H1 (cell line): ENCODE measurements around the gene IFNL2. TPM values are rescaled to one million over a fixed set of nuclear protein-coding genes. Genes with fewer than 3 reads are reported as not detected.

ENCODE experiments used
- CTCF ChIA-PET: fragments of 300-600 bp; sonication (Branson Sonifier 250); formaldehyde crosslinking; loops from one replicate; lab custom pipeline; 2021; ENCODE audit not compliant: partially characterized antibody; lab: Charles Lee
- POLR2A ChIA-PET: fragments of 300-600 bp; sonication (Branson Sonifier 250); formaldehyde crosslinking; loops from one replicate; lab custom pipeline; 2021; ENCODE audit warnings: inconsistent platforms; ENCODE audit not compliant: partially characterized antibody; lab: Charles Lee
- DNase-seq, 2 experiments: peaks; one replicate each; pipeline versions ENCODE4 v3.0.0 to v3.0.0-alpha.2; 2010 to 2022; ENCODE audit warnings: low spot score in 2 of 2, low read depth in 1 of 2, mixed read lengths in 1 of 2
- FAIRE-seq: peaks from 2 replicates; lab custom pipeline; 2011; peaks lifted over from hg19 to GRCh38; lab: Jason Lieb, UNC
- H2AFZ ChIP-seq: 2 replicates; pipeline ENCODE4 v1.8.1; 2012; ENCODE audit warnings: low read length, inconsistent platforms
- H2AK5ac ChIP-seq: 2 replicates; pipeline ENCODE4 v1.6.1; 2013; ENCODE audit warnings: low read depth, low read length
- H2BK120ac ChIP-seq: replicated peaks from 2 replicates; pipeline ENCODE3; 2013; ENCODE audit warnings: low read depth, low read length, inconsistent platforms
- H2BK12ac ChIP-seq: 2 replicates; pipeline ENCODE4 v1.6.1; 2013; ENCODE audit warnings: low read depth, low read length
- H2BK15ac ChIP-seq: 2 replicates; pipeline ENCODE4 v1.6.1; 2013; ENCODE audit warnings: low read length
- H2BK20ac ChIP-seq: 2 replicates; pipeline ENCODE4 v1.6.1; 2013; ENCODE audit warnings: low read length
- H2BK5ac ChIP-seq: 2 replicates; pipeline ENCODE4 v1.6.1; 2013; ENCODE audit warnings: low read depth, low read length
- H3K14ac ChIP-seq: 2 replicates; pipeline ENCODE4 v1.6.1; 2013; ENCODE audit warnings: inconsistent platforms; ENCODE audit not compliant: insufficient read length
- H3K18ac ChIP-seq: 2 replicates; pipeline ENCODE4 v1.6.1; 2013; ENCODE audit warnings: low read length; ENCODE audit errors: extremely low read depth
- H3K23ac ChIP-seq: 2 replicates; pipeline ENCODE4 v1.6.1; 2013; ENCODE audit warnings: inconsistent platforms; ENCODE audit not compliant: insufficient read length
- H3K23me2 ChIP-seq: 2 replicates; pipeline ENCODE4 v1.6.1; 2013; ENCODE audit warnings: low read depth, low read length
- H3K27ac ChIP-seq: 2 replicates; pipeline ENCODE4 v1.6.1; 2011; ENCODE audit warnings: low read depth, low read length, inconsistent platforms
- H3K27me3 ChIP-seq, 4 experiments: replicated peaks in 1 of 4; 1 replicate in 1 of 4; 2 replicates in 3 of 4; pipeline versions ENCODE4 v1.6.1 to v1.8.1; 2011 to 2013; ENCODE audit warnings: low read length in 3 of 4, mild to moderate bottlenecking in 3 of 4, inconsistent platforms in 2 of 4, mixed read lengths in 2 of 4, moderate library complexity in 1 of 4; ENCODE audit not compliant: control insufficient read depth in 3 of 4, insufficient read depth in 3 of 4; ENCODE audit errors: extremely low read depth in 1 of 4
- H3K36me3 ChIP-seq, 4 experiments: 2 replicates each; pipeline versions ENCODE4 v1.6.1 to v1.8.1; 2011 to 2013; ENCODE audit warnings: mild to moderate bottlenecking in 4 of 4, low read length in 3 of 4, moderate library complexity in 2 of 4, control low read depth in 1 of 4, inconsistent platforms in 1 of 4; ENCODE audit not compliant: insufficient read depth in 4 of 4, control insufficient read depth in 2 of 4
- H3K4ac ChIP-seq: replicated peaks from 2 replicates; pipeline ENCODE3; 2013; ENCODE audit warnings: low read length, low read depth, mixed read lengths, inconsistent platforms; ENCODE audit not compliant: insufficient read length
- H3K4me1 ChIP-seq, 4 experiments: replicated peaks in 1 of 4; 1 replicate in 1 of 4; 2 replicates in 3 of 4; pipeline versions ENCODE4 v1.6.1 to v1.8.1; 2011 to 2013; ENCODE audit warnings: low read length in 3 of 4, inconsistent platforms in 2 of 4, mixed read lengths in 1 of 4; ENCODE audit not compliant: insufficient read depth in 4 of 4, control insufficient read depth in 3 of 4
- H3K4me2 ChIP-seq, 2 experiments: 2 replicates each; pipeline versions ENCODE4 v1.6.1 to v1.8.1; 2011 to 2013; ENCODE audit warnings: low read depth in 2 of 2, low read length in 2 of 2, control low read depth in 1 of 2, inconsistent platforms in 1 of 2, mild to moderate bottlenecking in 1 of 2; ENCODE audit not compliant: insufficient read depth in 1 of 2
- H3K4me3 ChIP-seq, 4 experiments: fragments of 200-600, 300-600 bp in 1 of 4; sonication (generic), shearing (Covaris generic), sonication (Bioruptor Twin) in 1 of 4; 2 replicates each; pipeline versions ENCODE4 v1.5.1 to v1.8.1; 2011 to 2016; ENCODE audit warnings: low read length in 4 of 4, low read depth in 3 of 4, control low read depth in 2 of 4, inconsistent platforms in 2 of 4, mild to moderate bottlenecking in 2 of 4, mixed read lengths in 1 of 4, moderate library complexity in 1 of 4; ENCODE audit not compliant: insufficient read depth in 2 of 4; ENCODE audit errors: extremely low read depth in 1 of 4
- H3K56ac ChIP-seq: replicated peaks from 2 replicates; pipeline ENCODE3; 2013; ENCODE audit warnings: low read depth, mild to moderate bottlenecking, mixed read lengths, low read length, inconsistent platforms; ENCODE audit not compliant: insufficient read length
- H3K79me1 ChIP-seq: 2 replicates; pipeline ENCODE4 v1.6.1; 2013; ENCODE audit warnings: low read depth, low read length, control low read depth
- H3K79me2 ChIP-seq, 2 experiments: 2 replicates each; pipeline versions ENCODE4 v1.6.1 to v1.8.1; 2012 to 2013; ENCODE audit warnings: low read length in 2 of 2, mild to moderate bottlenecking in 2 of 2, inconsistent platforms in 1 of 2; ENCODE audit not compliant: insufficient read depth in 2 of 2, control insufficient read depth in 1 of 2
- H3K9ac ChIP-seq, 4 experiments: replicated peaks in 1 of 4; 1 replicate in 1 of 4; 2 replicates in 3 of 4; pipeline versions ENCODE4 v1.6.1 to v1.8.1; 2011 to 2013; ENCODE audit warnings: low read depth in 3 of 4, low read length in 3 of 4, control low read depth in 2 of 4, mild to moderate bottlenecking in 2 of 4, moderate library complexity in 2 of 4, inconsistent platforms in 1 of 4; ENCODE audit errors: extremely low read depth in 1 of 4
- H3K9me3 ChIP-seq, 2 experiments: 2 replicates each; pipeline versions ENCODE4 v1.6.1 to v1.8.1; 2012 to 2013; ENCODE audit warnings: mild to moderate bottlenecking in 2 of 2, moderate library complexity in 2 of 2, control low read depth in 1 of 2, inconsistent platforms in 1 of 2, low read depth in 1 of 2, low read length in 1 of 2, mixed read lengths in 1 of 2; ENCODE audit not compliant: insufficient read depth in 2 of 2
- H4K20me1 ChIP-seq, 2 experiments: replicated peaks in 1 of 2; 2 replicates each; pipeline versions ENCODE3 to v1.8.1; 2011 to 2013; ENCODE audit warnings: inconsistent platforms in 2 of 2, low read length in 2 of 2, mild to moderate bottlenecking in 1 of 2; ENCODE audit not compliant: insufficient read depth in 2 of 2, control insufficient read depth in 1 of 2
- H4K5ac ChIP-seq: 2 replicates; pipeline ENCODE4 v1.6.1; 2013; ENCODE audit warnings: low read length, low read depth, mixed read lengths, inconsistent platforms; ENCODE audit not compliant: insufficient read length
- H4K8ac ChIP-seq: 2 replicates; pipeline ENCODE4 v1.8.0; 2013; ENCODE audit warnings: mild to moderate bottlenecking, moderate library complexity, low read length, inconsistent platforms; ENCODE audit not compliant: insufficient read depth; ENCODE audit errors: extremely low read depth
- H4K91ac ChIP-seq: replicated peaks from 2 replicates; pipeline ENCODE3; 2013; ENCODE audit warnings: low read length, mixed read lengths, inconsistent platforms; ENCODE audit not compliant: insufficient read length
- KDM1A ChIP-seq: fragments of 200-600, 300-600 bp; sonication (generic); IDR thresholded peaks from 2 replicates; pipeline ENCODE4 v1.7.1; 2016; ENCODE audit warnings: mild to moderate bottlenecking, low read length, borderline replicate concordance
- TAF7 ChIP-seq: optimal IDR thresholded peaks from 2 replicates; pipeline ENCODE3; 2011; ENCODE audit warnings: low read depth, mild to moderate bottlenecking, inconsistent platforms, low read length, moderate library complexity, borderline replicate concordance
- WGBS, 2 experiments: shearing (Covaris generic) in 1 of 2; methylation state at CpG; one replicate each; pipeline versions ENCODE4 v1.1.6 to v1.1.7; 2013 to 2015; ENCODE audit warnings: low lambda C conversion rate in 2 of 2, mixed read lengths in 2 of 2, inconsistent platforms in 1 of 2, low coverage in 1 of 2, missing lambda C conversion rate in 1 of 2; ENCODE audit not compliant: insufficient replicate concordance in 2 of 2, insufficient coverage in 1 of 2, insufficient read length in 1 of 2; ENCODE audit errors: extremely low coverage in 1 of 2, missing lambda C conversion rate in 1 of 2; 5-methylcytosine and 5-hydroxymethylcytosine counted together
- polyA plus RNA-seq, 7 experiments: library from polyadenylated mRNA; depleted of rRNA in 3 of 7; stranded (reverse) in 5 of 7; unstranded in 2 of 7; fragments of >200 nt in 5 of 7; fragments of 200-250 nt in 2 of 7; gene quantifications; 1 replicate in 5 of 7; 2 replicates in 1 of 7; 4 replicates in 1 of 7; pipeline versions ENCODE4 v1.2.1 to v1.2.3, GENCODE V29; 2011 to 2013; ENCODE audit warnings: missing spikeins in 2 of 7, mixed read lengths in 2 of 7
- total RNA-seq: library from RNA; stranded (reverse); fragmentation: NEBNext Ultra II Directional; extraction: Animal tissue kit (Norgen Biotek cat#: 25700); gene quantifications from 2 replicates; pipeline ENCODE4 v1.2.1, GENCODE V29; 2021

Gene IFNL2
- total and polyA plus RNA-seq, 2 of the 8 experiments (the other 6 are each of a cell fraction or from before 2014, with no cell fraction given): not detected

DNA sequence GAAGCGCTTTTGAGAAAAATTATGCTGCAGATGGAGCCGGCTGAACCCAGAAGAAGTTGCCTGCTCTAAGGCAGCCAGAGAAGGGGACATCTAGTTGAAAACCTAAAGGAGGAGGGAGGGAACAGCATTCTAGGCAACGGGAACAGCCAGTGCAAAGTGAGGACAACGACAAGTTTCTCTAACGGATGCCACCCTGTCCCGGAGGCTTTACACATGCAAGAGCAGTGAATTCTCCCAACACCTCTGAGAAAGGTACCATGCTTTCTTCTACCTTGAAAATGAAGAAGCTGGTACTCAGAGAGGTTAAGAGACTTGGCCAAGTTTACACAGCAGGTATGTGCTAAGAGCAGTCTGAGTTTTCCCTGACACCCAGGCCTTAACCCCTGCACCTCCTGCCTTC lies 29.3 kb upstream of the IFNL2 start:
- POLR2A ChIA-PET: no interaction called here

More for the DNA sequence above, 29.3 kb upstream of the IFNL2 start:
- Histone ChIP-seq H3K18ac (no peak overlapping the region), H3K23ac (no peak overlapping the region)
- TF ChIP-seq TAF7: no peak
- peak; percentile 41; the same call in 1 of the 2 replicates for TF ChIP-seq KDM1A
- TF ChIP-seq, all 59 proteins: peak for 1
- no peak overlapping the region for H3K14ac ChIP-seq
- no peaks in the 10 kb centered on the region for H3K36me3 ChIP-seq
- peaks cover 0 to 4% (median 1%) of the 10 kb centered on the region in 4 experiments; a peak in 2 of 7 replicates for H3K27me3 ChIP-seq
- no peak overlapping the region for H4K5ac ChIP-seq
- H2BK12ac ChIP-seq: no peak overlapping the region
- no peak overlapping the region for H2BK20ac ChIP-seq
- no peak overlapping the region for H2AK5ac ChIP-seq
- FAIRE-seq: no peak
- no peak overlapping the region for H4K8ac ChIP-seq
- H3K4ac ChIP-seq: no peak overlapping the region
- H3K4me3 ChIP-seq: no peak overlapping the region
- no peak for DNase-seq
- H3K9me3 ChIP-seq: no peaks in the 10 kb centered on the region
- no peaks in the 10 kb centered on the region for H3K4me1 ChIP-seq
- no peak overlapping the region for H4K91ac ChIP-seq
- H2BK15ac ChIP-seq: no peak overlapping the region
- 82% methylated on average over 6 of the region's 6 CpGs; no CpG with 5 or more reads in 1 of the 2 experiments for WGBS, 2 experiments
- no peak overlapping the region for H2BK5ac ChIP-seq
- H4K20me1 ChIP-seq: peaks cover 0 to 1% of the 10 kb centered on the region in 2 experiments
- H3K56ac ChIP-seq: no peak overlapping the region
- H2BK120ac ChIP-seq: no peak overlapping the region
- no peak overlapping the region for H2AFZ ChIP-seq
- H3K23me2 ChIP-seq: peaks cover 2% of the 10 kb centered on the region; the same call in 1 of the 2 replicates
- CTCF ChIA-PET: interaction anchor here (0.7 to 2.1 kb wide), 3 partner anchors 26 to 128 kb away, joined by 3 to 10 read pairs (median 3); no protein-coding TSS in a partner anchor
- H3K9ac ChIP-seq: no peak overlapping the region
- no peak overlapping the region for H3K27ac ChIP-seq
- no peak overlapping the region for H3K4me2 ChIP-seq
- no peaks in the 10 kb centered on the region for H3K79me1 ChIP-seq
- no peaks in the 10 kb centered on the region for H3K79me2 ChIP-seq
